Activated CD4-positive, alpha-beta T cell treated with anti-CD3 and anti-CD28 coated beads, Interleukin-2, amount 50 U/mL, for 48 hours (primary cell): Measurements from ENCODE around the gene MAGEA6.
A peak's percentile ranks its signal among the peaks of the same experiment; 100 is the strongest.
"Not testable (repeated sequence)": the region's sequence is repeated elsewhere in the genome, so short reads cannot be mapped to it uniquely, and the experiment has no call there.

Experiments
- DNase-seq, 2 experiments: peaks; one replicate each; pipeline ENCODE4 v3.0.0-alpha.2; 2020

MAGEA6 gene

DNA sequence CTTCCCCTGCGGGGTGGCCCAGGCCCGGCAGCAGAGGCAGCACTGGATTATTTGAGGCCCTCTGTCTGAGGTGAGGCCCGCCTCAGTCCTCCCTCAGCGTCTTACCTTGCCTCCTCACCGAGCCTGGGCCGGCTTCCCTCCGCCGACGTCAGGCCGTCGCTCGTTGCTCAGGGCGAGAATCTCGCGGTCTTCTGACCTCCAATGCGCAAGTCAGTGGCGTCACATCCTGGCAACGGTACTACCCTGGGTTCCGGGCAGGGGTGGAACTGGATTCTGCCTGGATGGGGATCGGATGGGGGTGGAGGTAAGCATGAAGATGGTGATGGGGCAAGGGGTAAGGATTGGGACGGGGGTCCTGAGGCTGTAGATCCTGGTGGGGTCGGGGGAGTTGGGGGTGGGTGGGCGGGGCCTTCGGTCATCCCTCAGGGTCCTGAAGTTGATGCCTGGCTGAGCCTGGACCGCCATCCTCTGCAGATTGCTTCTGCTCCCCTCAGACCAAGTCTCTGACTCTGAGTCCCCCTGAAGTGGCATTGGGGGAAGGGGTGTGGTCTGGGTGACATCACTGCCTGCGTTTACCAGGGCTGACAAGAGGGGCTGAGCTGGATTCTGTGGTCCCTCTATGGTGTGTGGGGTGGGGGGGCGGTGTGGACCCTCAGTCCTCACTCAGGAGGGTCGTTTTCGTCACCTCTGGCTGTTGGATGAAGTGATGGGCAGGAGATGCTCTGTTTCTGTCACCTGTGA, at the start of gene MAGEA6:
Gene MAGEA6 (minus strand): TSS at position 141 of the 741 bp plus-strand sequence. CDS start 2,039 bp downstream, outside the sequence.
- not testable (repeated sequence) for DNase-seq

GRCh38 chrX:152819266-152819665, 49.8 kb upstream of the MAGEA6 start:
- no peak for DNase-seq

DNA sequence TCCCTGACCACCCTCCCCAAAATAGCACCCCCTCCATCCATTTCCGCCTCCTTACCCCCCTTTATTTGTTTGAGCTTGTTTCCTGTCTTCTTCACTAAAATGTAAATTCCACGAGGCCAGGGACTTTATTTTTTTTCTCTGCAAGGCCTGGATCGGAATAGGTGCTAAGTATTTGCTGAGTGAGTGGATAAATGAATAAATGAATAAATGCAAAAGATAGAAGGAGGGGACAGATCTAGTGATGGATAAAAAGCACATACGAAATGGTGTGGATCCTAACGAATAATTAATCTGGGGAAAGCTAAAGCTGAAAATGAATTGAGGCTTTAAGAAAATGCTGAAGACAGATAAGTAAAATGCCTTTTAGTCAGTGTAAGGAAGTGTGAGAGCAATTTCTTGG, 48.9 kb upstream of the MAGEA6 start:
- DNase-seq, result no peak

DNA sequence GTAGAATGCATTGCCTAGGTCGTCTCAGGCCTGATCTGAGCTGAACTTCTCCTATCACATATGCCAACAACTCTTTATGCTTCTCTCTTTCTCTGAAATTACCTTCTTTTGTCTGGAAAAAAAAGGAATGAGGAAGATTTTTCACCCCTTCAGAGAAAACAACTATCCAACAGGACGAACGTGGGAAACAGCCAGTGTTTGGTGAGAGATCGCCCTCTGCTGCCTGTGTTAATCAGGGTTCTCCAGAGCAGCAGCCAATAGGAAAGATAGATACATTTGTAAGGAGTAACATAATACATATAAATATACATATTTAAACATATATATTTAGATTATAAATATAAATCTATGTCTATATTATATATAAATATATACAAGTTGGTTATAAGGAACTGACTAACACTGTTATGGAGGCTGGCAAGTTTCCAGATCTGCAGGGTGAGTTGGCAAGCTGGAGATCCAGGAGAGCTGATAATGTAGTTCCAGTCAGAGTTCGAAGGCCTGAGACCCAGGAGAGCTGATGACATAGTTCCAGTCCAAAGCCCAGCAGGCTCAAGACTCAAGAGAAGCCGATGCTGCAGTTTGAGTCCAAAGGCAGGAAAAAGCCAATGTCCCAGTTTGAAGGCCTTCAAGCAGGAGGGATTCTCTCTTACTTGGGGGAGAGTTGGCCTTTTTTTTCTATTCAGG, 47.7 kb upstream of the MAGEA6 start:
- peak; percentile 7 to 12 for DNase-seq

DNA sequence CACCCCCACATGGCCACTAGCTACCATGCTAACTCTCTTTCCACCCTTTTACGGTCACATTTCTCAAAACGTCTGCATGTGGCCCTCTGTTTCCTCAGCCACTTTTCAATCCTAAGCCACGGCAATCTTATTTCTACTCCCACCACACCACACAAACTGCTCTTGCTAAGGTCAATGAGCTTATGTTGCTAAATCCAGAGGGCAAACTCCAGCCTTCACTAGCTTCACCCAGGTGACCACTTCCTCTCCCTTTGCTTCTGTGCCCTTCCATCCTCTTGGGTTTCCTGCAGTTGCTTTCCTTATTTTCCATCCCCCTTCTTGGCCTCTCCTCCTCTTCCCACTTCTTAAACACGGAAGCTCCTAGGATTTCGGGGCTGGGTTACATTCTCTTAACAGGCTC, 44.6 kb upstream of the MAGEA6 start:
- DNase-seq, result no peak

- no peak for DNase-seq
Observed at GRCh38 chrX:152813206-152813605, 43.7 kb upstream of the MAGEA6 start.

- no peak for DNase-seq
Observed at GRCh38 chrX:152810403-152810802, 40.9 kb upstream of the MAGEA6 start.

DNA sequence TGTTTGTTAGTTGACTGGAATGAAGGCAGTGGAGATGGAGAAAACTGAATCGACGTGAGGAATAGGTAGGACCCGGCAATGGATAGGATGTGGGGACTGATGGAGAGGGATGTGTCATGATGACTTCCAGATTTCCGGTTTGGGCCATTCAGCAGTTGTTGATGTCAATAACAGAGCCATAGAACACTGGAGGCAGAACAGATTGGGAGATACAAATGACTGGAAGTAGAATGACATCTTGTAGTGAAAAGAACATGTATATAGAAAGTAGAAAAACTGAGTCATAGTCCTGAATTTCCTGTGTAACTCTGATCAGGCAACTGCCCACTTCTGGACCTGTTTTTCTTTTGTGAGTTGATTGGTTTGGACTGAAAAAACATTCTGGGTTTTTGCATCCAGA, 36.5 kb upstream of the MAGEA6 start:
- DNase-seq, result no peak

GRCh38 chrX:152798945-152799344, 29.5 kb upstream of the MAGEA6 start:
- DNase-seq, result no peak

- DNase-seq, result not testable (repeated sequence)
Observed at GRCh38 chrX:152787062-152787461, 17.6 kb upstream of the MAGEA6 start.

GRCh38 chrX:152766562-152766961, 2.9 kb downstream of the MAGEA6 start:
- not testable (repeated sequence) for DNase-seq

DNA sequence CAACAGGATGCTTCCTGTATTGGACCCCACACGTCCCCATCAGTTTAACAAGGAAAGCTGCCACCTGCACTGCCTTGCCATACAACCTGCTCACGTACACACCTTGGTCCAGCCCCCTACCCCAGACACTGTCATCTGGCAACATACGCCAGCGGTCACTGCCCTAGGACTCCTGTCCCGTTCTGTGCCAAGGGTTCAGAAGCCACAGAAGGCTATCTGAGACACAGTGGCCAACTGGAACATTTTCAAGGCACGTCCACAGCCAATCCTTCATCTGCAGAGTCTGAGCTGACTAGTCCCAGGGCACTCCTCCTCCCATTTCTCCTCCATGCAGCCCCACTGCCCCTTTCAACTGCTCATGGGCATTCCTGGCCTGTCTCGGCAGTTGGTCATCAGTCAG, 7.9 kb downstream of the MAGEA6 start:
- not testable (repeated sequence) for DNase-seq

DNA sequence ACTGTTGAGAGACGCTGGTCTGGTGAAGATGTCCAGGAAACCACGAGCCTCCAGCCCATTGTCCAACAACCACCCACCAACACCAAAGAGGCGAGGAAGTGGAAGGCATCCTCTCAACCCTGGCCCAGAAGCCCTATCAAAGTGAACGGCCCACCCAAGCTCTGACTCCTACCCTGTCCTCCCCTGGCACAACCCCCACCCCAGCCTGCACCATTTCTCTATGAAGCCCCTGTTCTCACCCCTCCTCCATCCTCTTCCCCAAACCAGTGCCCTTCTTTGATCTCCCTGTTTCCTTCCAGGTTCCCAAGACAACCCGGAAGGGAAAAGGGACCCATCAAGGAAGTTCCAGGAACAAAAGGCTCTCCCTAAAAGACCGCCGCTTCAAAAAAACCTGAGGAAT, 9.9 kb downstream of the MAGEA6 start:
- not testable (repeated sequence) for DNase-seq

GRCh38 chrX:152758918-152759317, 10.6 kb downstream of the MAGEA6 start, which contains the start of gene CSAG3:
Gene CSAG3 (plus strand): TSS chrX:152759218.
- DNase-seq, result not testable (repeated sequence)

DNA sequence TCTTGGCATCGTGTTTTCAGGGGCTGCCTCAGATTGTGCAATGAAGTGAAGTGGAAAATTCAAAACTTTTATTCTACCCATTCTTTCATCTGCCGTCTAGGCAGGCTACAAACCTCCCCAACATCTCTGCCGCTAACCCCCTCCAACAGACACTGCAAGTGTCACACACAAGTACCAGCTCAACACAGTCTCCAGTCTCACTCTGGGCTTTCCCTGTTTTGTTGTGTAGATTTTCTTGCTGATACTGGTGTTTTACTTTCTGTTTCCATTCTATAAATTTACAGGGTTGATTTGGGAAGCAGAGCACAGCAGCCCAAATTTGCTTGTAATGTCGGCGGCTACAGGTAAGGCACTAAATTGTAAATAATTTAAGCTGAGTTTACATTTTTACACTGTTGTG, 14.6 kb downstream of the MAGEA6 start:
- DNase-seq, result not testable (repeated sequence)

DNA sequence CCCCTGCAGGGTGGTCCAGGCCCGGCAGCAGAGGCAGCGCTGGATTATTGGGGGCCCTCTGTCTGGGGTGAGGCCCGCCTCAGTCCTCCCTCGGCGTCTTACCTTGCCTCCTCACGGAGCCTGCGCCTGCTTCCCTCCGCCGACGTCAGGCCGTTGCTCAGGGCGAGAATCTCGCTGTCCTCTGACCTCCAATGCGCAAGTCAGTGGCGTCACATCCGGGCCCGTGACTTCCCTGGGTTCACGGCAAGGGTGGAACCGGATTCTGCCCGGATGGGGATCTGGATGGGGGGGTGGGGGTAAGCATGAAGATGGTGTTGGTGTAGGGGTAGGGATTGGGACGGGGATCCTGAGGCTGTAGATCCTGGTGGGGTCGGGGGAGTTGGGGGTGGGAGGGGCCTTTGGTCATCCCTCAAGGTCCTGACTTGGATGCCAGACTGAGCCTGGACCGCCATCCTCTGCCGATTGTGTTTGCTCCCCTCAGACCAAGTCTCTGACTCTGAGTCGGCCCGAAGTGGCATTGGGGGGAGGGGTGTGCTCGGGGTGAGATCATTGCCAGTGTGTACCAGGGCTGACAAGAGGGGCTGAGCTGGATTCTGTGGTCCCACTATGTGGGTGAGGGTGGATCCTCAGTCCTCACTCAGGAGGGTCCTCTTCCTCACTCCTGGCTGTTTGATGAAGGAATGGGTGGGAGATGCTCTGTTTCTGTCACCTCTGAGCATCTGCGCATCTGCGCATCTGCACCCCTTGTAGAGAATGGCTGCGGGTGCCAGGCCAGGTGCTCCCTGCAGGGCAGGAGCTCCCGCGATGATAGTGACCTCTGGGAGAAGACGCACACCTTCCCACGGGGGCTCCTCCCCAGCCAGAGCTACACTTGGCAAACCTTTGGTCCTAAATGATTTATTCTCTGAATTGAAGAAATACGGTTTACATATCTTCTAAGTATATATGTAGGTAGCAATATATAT, 15.5 kb downstream of the MAGEA6 start, which contains the start of gene MAGEA2:
Gene MAGEA2 (minus strand): TSS at position 157 of the 965 bp plus-strand sequence. CDS start 2,479 bp downstream, outside the sequence.
- not testable (repeated sequence) for DNase-seq

DNA sequence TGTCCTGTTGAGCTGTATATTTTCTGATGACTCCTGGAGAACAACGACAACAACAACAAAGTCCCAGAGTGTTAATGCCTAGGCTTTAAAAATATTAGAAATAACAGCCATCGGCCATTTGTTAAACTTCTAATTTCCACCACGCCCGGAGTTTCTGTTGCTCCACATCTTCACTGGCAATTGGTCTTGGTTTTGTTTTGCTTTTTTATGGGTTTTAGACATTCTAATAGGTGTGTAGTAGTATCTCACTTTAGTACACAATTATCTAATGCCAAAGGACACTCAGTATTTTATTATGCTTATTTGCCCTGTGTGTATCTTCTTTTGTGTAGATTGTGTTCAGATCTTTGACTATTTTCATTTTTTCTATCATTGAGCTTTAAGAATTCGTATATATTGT, 30.9 kb downstream of the MAGEA6 start:
- DNase-seq, result no peak

DNA sequence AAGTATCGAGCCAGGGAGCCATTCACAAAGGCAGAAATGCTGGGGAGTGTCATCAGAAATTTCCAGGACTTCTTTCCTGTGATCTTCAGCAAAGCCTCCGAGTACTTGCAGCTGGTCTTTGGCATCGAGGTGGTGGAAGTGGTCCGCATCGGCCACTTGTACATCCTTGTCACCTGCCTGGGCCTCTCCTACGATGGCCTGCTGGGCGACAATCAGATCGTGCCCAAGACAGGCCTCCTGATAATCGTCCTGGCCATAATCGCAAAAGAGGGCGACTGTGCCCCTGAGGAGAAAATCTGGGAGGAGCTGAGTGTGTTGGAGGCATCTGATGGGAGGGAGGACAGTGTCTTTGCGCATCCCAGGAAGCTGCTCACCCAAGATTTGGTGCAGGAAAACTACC, 33.0 kb downstream of the MAGEA6 start:
- DNase-seq, result not testable (repeated sequence)

DNA sequence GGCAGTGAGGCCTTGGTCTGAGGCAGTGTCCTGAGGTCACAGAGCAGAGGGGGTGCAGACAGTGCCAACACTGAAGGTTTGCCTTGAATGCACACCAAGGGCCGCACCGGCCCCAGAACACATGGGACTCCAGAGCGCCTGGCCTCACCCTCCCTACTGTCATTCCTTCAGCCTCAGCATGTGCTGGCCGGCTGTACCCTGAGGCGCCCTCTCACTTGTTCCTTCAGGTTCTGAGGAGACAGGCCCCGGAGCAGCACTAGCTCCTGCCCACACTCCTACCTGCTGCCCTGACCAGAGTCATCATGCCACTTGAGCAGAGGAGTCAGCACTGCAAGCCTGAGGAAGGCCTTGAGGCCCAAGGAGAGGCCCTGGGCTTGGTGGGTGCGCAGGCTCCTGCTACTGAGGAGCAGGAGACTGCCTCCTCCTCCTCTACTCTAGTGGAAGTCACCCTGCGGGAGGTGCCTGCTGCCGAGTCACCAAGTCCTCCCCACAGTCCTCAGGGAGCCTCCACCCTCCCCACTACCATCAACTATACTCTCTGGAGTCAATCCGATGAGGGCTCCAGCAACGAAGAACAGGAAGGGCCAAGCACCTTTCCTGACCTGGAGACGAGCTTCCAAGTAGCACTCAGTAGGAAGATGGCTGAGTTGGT, 33.5 kb downstream of the MAGEA6 start:
- DNase-seq, result no peak

GRCh38 chrX:152735101-152735500, 34.4 kb downstream of the MAGEA6 start:
- DNase-seq, result no peak

GRCh38 chrX:152734143-152734858, 35.2 kb downstream of the MAGEA6 start:
- not testable (repeated sequence) for DNase-seq
